ENCODE data around the gene SERPINA7.

SERPINA7 gene, protein sequence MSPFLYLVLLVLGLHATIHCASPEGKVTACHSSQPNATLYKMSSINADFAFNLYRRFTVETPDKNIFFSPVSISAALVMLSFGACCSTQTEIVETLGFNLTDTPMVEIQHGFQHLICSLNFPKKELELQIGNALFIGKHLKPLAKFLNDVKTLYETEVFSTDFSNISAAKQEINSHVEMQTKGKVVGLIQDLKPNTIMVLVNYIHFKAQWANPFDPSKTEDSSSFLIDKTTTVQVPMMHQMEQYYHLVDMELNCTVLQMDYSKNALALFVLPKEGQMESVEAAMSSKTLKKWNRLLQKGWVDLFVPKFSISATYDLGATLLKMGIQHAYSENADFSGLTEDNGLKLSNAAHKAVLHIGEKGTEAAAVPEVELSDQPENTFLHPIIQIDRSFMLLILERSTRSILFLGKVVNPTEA

DNA sequence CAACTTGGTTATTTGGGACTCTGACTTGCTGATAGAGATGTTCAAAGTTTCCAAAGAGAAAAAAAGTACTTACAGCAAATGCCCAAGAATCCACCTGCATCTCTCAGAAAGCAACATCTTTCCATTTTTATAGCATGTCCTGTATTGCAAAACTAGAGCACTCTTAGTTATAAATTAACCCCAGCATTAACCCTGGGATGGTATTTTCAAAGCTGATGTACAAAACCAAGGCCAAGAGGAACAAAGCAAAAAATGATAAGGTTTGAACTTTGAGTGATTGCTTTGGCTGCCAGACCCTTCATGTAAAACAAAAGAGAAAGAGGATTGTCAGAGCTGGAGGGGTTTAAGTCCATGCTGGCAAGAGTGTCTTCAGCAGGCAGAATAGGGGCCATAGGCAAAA is at the start of gene SERPINA7:
SERPINA7 (minus strand) TSS at position 103 of the 400 bp plus-strand sequence. CDS start 1,669 bp downstream, outside the sequence.
- H3K4me3 ChIP-seq (ENCODE audit: low read depth, low read length): no peak within 1 kb of the TSS
- DNase-seq (ENCODE audit: low read depth): no peak
- TF ChIP-seq, protein P1, sequence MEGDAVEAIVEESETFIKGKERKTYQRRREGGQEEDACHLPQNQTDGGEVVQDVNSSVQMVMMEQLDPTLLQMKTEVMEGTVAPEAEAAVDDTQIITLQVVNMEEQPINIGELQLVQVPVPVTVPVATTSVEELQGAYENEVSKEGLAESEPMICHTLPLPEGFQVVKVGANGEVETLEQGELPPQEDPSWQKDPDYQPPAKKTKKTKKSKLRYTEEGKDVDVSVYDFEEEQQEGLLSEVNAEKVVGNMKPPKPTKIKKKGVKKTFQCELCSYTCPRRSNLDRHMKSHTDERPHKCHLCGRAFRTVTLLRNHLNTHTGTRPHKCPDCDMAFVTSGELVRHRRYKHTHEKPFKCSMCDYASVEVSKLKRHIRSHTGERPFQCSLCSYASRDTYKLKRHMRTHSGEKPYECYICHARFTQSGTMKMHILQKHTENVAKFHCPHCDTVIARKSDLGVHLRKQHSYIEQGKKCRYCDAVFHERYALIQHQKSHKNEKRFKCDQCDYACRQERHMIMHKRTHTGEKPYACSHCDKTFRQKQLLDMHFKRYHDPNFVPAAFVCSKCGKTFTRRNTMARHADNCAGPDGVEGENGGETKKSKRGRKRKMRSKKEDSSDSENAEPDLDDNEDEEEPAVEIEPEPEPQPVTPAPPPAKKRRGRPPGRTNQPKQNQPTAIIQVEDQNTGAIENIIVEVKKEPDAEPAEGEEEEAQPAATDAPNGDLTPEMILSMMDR (IDR thresholded peaks at IDR 0.05; ENCODE audit: control insufficient read depth, extremely low read depth, insufficient read depth): no peak

DNA sequence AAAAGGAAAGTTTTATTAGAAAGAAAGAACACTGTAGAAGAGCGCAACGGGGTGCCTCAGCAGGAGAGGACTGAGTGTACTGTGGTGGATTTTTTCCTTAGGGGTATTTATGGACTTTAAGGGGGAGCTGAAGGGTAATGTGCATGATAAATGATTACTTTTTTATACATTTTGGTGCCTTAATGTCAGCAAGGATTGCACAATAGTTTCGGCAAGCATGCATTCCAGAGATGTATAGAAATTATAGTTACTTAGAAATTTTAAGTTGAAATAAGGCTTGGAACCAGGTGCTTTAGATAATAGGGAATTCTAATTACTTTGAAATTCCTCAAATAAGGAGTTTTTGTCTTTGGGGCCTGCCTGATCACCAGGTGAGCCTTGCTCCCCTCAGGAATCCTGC is 30.5 kb upstream of the SERPINA7 start:
- TF ChIP-seq, protein P1 (IDR thresholded peaks at IDR 0.05; ENCODE audit: control insufficient read depth, extremely low read depth, insufficient read depth): no peak
- no peak overlapping the region for H3K4me3 ChIP-seq (ENCODE audit: low read depth, low read length)
- no peak for DNase-seq (ENCODE audit: low read depth)

DNA sequence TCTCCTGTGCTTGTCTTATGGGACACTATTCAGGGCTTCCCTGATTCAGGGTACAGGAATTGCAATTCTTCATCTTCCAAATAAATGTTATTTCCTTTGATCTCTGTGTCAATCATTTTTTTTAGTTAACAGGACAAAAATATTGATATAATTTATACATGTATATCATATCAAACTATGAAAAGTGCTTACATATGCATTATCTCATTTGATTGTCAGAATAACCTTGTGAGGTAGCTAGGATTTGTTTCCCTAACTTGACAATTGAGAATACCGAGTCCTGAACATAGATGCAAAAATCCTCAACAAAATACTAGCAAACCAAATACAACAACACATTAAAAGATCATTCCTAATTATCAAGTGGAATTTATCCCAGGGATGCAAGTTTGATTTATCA is 11.5 kb upstream of the SERPINA7 start:
- no peak overlapping the region for H3K4me3 ChIP-seq (ENCODE audit: low read depth, low read length)
- no peak for DNase-seq (ENCODE audit: low read depth)
- TF ChIP-seq, protein P1 (IDR thresholded peaks at IDR 0.05; ENCODE audit: control insufficient read depth, extremely low read depth, insufficient read depth): no peak

DNA sequence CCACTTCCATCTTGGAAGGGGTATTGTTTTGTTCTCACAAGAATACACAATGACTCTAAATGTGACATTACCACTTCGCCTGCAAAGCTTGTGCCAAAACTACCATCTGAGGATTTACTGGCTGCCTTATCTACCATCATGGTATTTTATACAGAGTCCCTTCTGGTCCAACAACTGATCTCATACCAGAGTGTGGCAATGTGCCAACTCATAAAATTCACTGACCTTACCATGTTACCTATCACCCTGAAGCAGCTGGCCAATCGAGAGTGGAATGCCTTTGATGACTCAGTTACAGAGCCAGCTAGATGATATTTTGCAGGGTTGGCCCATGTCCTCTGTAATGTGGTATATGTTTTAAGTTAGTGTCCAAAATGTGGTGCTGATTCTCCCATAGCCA is 3.8 kb upstream of the SERPINA7 start:
- no peak overlapping the region for H3K4me3 ChIP-seq (ENCODE audit: low read depth, low read length)
- DNase-seq (ENCODE audit: low read depth): peak; percentile 93
- TF ChIP-seq, protein P1 (IDR thresholded peaks at IDR 0.05; ENCODE audit: control insufficient read depth, extremely low read depth, insufficient read depth): no peak

DNA sequence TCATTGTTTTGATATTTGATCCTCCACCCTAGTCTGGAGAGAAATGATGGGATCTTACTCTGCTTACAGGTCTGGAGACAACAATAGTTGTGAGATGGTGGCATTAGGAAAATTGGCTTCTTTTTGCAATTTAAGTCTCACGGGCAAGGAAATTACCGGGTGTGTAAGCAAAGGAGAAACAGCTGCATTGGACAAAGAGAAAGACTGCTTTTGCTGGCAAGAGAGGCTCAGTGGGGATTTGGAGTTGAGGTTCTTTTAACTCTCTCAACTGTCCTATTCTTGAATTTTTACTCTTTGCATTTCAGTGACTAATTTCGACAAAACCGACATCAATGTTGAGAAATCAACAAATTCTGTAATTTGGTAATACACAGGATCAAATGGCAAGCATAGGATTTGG is 2.3 kb upstream of the SERPINA7 start:
- no peak overlapping the region for H3K4me3 ChIP-seq (ENCODE audit: low read depth, low read length)
- TF ChIP-seq, protein P1 (IDR thresholded peaks at IDR 0.05; ENCODE audit: control insufficient read depth, extremely low read depth, insufficient read depth): no peak
- DNase-seq (ENCODE audit: low read depth): no peak

DNA sequence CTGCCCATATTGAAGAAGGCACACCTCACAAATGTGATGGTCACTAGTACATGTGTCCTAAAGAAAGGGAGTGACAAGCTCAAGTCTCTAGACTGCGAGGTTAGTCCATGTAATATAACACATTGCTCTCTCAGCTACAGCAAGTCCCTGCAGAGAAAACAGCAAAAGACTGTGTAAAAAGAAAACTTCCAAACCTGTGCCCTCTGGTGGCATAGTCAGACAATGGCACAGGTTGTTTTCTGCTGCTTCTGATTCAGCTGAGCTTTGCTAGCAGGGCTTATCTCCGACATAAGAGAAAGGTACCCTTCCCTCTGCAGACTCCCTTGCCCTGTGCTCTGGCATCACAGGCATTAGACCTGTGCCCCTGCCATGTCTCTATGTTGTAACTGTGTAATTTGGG is 1.4 kb upstream of the SERPINA7 start:
- H3K4me3 ChIP-seq (ENCODE audit: low read depth, low read length): no peak overlapping the region
- DNase-seq (ENCODE audit: low read depth): peak; percentile 3
- TF ChIP-seq, protein P1 (IDR thresholded peaks at IDR 0.05; ENCODE audit: control insufficient read depth, extremely low read depth, insufficient read depth): peak; percentile 55

All from LNCaP clone FGC (cell line).